A549 (cell line): ENCODE measurements around the gene PGLYRP2.

Source experiments
- BHLHE40 ChIP-seq: IDR thresholded peaks from 2 replicates; pipeline ENCODE4 v1.6.1; 2012; ENCODE audit warnings: low read depth, low read length, inconsistent platforms
- CHD4 ChIP-seq: fragments of 200-600 bp; sonication (generic); IDR thresholded peaks from 2 replicates; pipeline ENCODE4 v1.6.1; 2016; ENCODE audit warnings: antibody characterized with exemption, mild to moderate bottlenecking, borderline replicate concordance
- EP300 ChIP-seq, 2 experiments: fragments of >200 bp; sonication (Bioruptor Twin); formaldehyde crosslinking; IDR thresholded peaks; 2 replicates in 1 of 2; 3 replicates in 1 of 2; pipeline ENCODE4 v1.6.1; 2016 to 2017
- HDAC2 ChIP-seq: fragments of 200-600 bp; sonication (generic); IDR thresholded peaks from 2 replicates; pipeline ENCODE4 v1.6.1; 2016
- JUN ChIP-seq, 2 experiments: fragments of >200 bp; sonication (Bioruptor Twin); formaldehyde crosslinking; IDR thresholded peaks; 2 replicates in 1 of 2; 3 replicates in 1 of 2; pipeline ENCODE4 v1.6.1; 2016 to 2017
- NR3C1 ChIP-seq: fragments of >200 bp; sonication (Bioruptor Twin); formaldehyde crosslinking; IDR thresholded peaks from 3 replicates; pipeline ENCODE4 v1.6.1; 2017
- POLR2A ChIP-seq: IDR thresholded peaks from 2 replicates; pipeline ENCODE4 v1.6.1; 2012; ENCODE audit warnings: mild to moderate bottlenecking, low read length
- RAD21 ChIP-seq, 2 experiments: fragments of >200 bp in 1 of 2; sonication (Bioruptor Twin) in 1 of 2; formaldehyde crosslinking in 1 of 2; IDR thresholded peaks in 1 of 2; conservative IDR thresholded peaks in 1 of 2; 2 replicates in 1 of 2; 3 replicates in 1 of 2; pipeline ENCODE4 v1.6.1; 2012 to 2018; ENCODE audit warnings: inconsistent platforms in 1 of 2
- RCOR1 ChIP-seq: fragments of 150-350 bp; IDR thresholded peaks from 2 replicates; pipeline ENCODE4 v1.6.1; 2014; ENCODE audit warnings: antibody characterized with exemption, low read length, low read depth
- SMC3 ChIP-seq: fragments of >200 bp; sonication (Bioruptor Twin); formaldehyde crosslinking; IDR thresholded peaks from 3 replicates; pipeline ENCODE4 v1.6.1; 2018; ENCODE audit warnings: inconsistent platforms
- SREBF2 ChIP-seq: fragments of 450-650 bp; IDR thresholded peaks from 2 replicates; pipeline ENCODE4 v1.6.1; 2014; ENCODE audit warnings: mild to moderate bottlenecking, moderate library complexity
- TF ChIP-seq, protein P1 (sequence below): fragments of 200-600 bp; sonication (generic); IDR thresholded peaks from 2 replicates; pipeline ENCODE4 v1.6.1; 2016; ENCODE audit warnings: antibody characterized with exemption, mild to moderate bottlenecking, moderate library complexity
- TF ChIP-seq, protein P2 (sequence below): fragments of >200 bp; sonication (Bioruptor Twin); formaldehyde crosslinking; IDR thresholded peaks from 3 replicates; pipeline ENCODE4 v1.5.1; 2016
- TF ChIP-seq, protein P3 (sequence below): fragments of 450-650 bp; IDR thresholded peaks from 2 replicates; pipeline ENCODE4 v1.6.1; 2014; ENCODE audit warnings: antibody characterized with exemption

DNA sequence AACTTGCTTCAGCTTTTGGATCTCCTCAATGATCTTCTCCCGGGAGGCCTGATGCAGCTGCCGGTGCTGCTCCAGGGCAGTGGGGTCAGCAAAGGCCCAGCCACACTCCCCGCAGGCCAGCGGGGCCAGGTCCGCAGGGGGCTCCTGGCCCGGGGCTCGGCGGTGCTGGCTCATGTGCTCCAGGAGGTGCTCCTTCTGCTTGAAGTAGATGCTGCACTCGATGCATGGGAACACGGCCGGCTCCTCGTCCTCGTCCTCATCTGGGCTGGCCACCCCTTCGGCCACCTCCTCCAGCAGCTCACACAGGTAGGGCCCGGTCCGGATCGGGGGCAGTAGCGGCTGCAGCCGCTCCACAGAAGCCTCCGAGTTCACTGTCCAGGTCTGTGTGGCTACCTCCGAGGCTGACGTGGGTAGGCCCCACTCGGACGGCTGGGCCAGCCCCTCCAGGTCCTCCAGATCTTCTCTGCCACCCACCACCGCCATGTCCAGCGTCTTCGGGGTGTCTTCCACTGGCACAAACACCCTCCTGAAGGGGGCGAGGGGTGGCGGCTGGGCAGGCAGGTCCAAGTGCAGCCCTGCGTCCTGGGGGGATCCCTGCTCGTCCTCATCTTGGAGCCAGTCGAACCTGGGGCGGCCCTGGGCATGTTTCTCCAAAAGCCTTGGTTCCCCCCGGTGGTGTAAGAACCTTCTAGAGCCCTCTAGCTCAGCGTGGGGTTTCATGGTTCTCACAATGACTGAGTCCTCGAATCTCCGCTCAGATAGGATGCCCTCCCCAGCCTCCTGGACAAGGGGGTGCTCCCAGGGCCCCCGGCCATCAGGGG, 39.3 kb downstream of the PGLYRP2 start:
- TF ChIP-seq BHLHE40: no peak
- no peak for TF ChIP-seq CHD4
- TF ChIP-seq JUN (IDR thresholded peaks at IDR 0.05): no peak
- TF ChIP-seq, protein P1, sequence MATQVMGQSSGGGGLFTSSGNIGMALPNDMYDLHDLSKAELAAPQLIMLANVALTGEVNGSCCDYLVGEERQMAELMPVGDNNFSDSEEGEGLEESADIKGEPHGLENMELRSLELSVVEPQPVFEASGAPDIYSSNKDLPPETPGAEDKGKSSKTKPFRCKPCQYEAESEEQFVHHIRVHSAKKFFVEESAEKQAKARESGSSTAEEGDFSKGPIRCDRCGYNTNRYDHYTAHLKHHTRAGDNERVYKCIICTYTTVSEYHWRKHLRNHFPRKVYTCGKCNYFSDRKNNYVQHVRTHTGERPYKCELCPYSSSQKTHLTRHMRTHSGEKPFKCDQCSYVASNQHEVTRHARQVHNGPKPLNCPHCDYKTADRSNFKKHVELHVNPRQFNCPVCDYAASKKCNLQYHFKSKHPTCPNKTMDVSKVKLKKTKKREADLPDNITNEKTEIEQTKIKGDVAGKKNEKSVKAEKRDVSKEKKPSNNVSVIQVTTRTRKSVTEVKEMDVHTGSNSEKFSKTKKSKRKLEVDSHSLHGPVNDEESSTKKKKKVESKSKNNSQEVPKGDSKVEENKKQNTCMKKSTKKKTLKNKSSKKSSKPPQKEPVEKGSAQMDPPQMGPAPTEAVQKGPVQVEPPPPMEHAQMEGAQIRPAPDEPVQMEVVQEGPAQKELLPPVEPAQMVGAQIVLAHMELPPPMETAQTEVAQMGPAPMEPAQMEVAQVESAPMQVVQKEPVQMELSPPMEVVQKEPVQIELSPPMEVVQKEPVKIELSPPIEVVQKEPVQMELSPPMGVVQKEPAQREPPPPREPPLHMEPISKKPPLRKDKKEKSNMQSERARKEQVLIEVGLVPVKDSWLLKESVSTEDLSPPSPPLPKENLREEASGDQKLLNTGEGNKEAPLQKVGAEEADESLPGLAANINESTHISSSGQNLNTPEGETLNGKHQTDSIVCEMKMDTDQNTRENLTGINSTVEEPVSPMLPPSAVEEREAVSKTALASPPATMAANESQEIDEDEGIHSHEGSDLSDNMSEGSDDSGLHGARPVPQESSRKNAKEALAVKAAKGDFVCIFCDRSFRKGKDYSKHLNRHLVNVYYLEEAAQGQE: no peak
- TF ChIP-seq SMC3: no peak
- no peak for TF ChIP-seq RAD21 (conservative IDR thresholded peaks at IDR 0.05 in 1 of 2, IDR thresholded peaks at IDR 0.05 in 1 of 2)
- TF ChIP-seq, protein P2, sequence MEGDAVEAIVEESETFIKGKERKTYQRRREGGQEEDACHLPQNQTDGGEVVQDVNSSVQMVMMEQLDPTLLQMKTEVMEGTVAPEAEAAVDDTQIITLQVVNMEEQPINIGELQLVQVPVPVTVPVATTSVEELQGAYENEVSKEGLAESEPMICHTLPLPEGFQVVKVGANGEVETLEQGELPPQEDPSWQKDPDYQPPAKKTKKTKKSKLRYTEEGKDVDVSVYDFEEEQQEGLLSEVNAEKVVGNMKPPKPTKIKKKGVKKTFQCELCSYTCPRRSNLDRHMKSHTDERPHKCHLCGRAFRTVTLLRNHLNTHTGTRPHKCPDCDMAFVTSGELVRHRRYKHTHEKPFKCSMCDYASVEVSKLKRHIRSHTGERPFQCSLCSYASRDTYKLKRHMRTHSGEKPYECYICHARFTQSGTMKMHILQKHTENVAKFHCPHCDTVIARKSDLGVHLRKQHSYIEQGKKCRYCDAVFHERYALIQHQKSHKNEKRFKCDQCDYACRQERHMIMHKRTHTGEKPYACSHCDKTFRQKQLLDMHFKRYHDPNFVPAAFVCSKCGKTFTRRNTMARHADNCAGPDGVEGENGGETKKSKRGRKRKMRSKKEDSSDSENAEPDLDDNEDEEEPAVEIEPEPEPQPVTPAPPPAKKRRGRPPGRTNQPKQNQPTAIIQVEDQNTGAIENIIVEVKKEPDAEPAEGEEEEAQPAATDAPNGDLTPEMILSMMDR: no peak
- TF ChIP-seq SREBF2: no peak
- TF ChIP-seq POLR2A: no peak
- TF ChIP-seq, protein P3, sequence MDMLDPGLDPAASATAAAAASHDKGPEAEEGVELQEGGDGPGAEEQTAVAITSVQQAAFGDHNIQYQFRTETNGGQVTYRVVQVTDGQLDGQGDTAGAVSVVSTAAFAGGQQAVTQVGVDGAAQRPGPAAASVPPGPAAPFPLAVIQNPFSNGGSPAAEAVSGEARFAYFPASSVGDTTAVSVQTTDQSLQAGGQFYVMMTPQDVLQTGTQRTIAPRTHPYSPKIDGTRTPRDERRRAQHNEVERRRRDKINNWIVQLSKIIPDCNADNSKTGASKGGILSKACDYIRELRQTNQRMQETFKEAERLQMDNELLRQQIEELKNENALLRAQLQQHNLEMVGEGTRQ: no peak
- no peak for TF ChIP-seq HDAC2
- no peak for TF ChIP-seq RCOR1
- TF ChIP-seq EP300 (IDR thresholded peaks at IDR 0.05): no peak
- TF ChIP-seq NR3C1: no peak
